ENCODE results near the gene DYSF.

The DYSF gene

GRCh38 chr2:71462056-71462605 is 8.8 kb downstream of the DYSF start:
- no peak for TF ChIP-seq CTCF (IDR thresholded peaks at IDR 0.05)
- DNase-seq, result no peak
- H3K27me3 Mint-ChIP-seq (ENCODE audit: low read depth, poor library complexity), result peaks cover 25% of the 10 kb centered on the region
- H3K4me3 Mint-ChIP-seq, result no peak overlapping the region
- peaks cover 29% of the 10 kb centered on the region for H3K4me1 Mint-ChIP-seq
- H3K9me3 Mint-ChIP-seq, result no peaks in the 10 kb centered on the region
- H3K27ac Mint-ChIP-seq, result no peak overlapping the region
- H3K36me3 Mint-ChIP-seq (ENCODE audit: low read depth), result no peaks in the 10 kb centered on the region

GRCh38 chr2:71462641-71463341 is 9.4 kb downstream of the DYSF start:
- no peak for TF ChIP-seq CTCF (IDR thresholded peaks at IDR 0.05)
- Mint-ChIP-seq H3K36me3 (ENCODE audit: low read depth) (no peaks in the 10 kb centered on the region), H3K9me3 (no peaks in the 10 kb centered on the region)

GRCh38 chr2:71463342-71463654 is 9.9 kb downstream of the DYSF start:
- no peak for TF ChIP-seq CTCF (IDR thresholded peaks at IDR 0.05)
- H3K9me3 Mint-ChIP-seq, result no peaks in the 10 kb centered on the region
- no peaks in the 10 kb centered on the region for H3K36me3 Mint-ChIP-seq (ENCODE audit: low read depth)
- no peak for DNase-seq
- H3K4me3 Mint-ChIP-seq, result no peak overlapping the region
- H3K4me1 Mint-ChIP-seq, result peaks cover 35% of the 10 kb centered on the region
- H3K27ac Mint-ChIP-seq, result no peak overlapping the region
- H3K27me3 Mint-ChIP-seq (ENCODE audit: low read depth, poor library complexity), result peaks cover 37% of the 10 kb centered on the region

More at GRCh38 chr2:71462641-71463341, 9.4 kb downstream of the DYSF start:
- H3K27me3 Mint-ChIP-seq (ENCODE audit: low read depth, poor library complexity), result peaks cover 32% of the 10 kb centered on the region
- no peak overlapping the region for H3K4me3 Mint-ChIP-seq
- no peak for DNase-seq
- H3K4me1 Mint-ChIP-seq, result peaks cover 32% of the 10 kb centered on the region
- H3K27ac Mint-ChIP-seq, result no peak overlapping the region

- no peak for DNase-seq
- peaks cover 31% of the 10 kb centered on the region for H3K4me1 Mint-ChIP-seq
- H3K9me3 Mint-ChIP-seq, result no peaks in the 10 kb centered on the region
- no peaks in the 10 kb centered on the region for H3K36me3 Mint-ChIP-seq (ENCODE audit: low read depth)
- peaks cover 45% of the 10 kb centered on the region for H3K27me3 Mint-ChIP-seq (ENCODE audit: low read depth, poor library complexity)
- TF ChIP-seq CTCF (IDR thresholded peaks at IDR 0.05), result no peak
- H3K27ac Mint-ChIP-seq, result no peak overlapping the region
- no peak overlapping the region for H3K4me3 Mint-ChIP-seq
Measured at GRCh38 chr2:71464389-71464788, 11.0 kb downstream of the DYSF start.

- H3K4me3 Mint-ChIP-seq, result no peak overlapping the region
- DNase-seq, result no peak
- H3K4me1 Mint-ChIP-seq, result peaks cover 35% of the 10 kb centered on the region
- H3K36me3 Mint-ChIP-seq (ENCODE audit: low read depth), result no peaks in the 10 kb centered on the region
- H3K9me3 Mint-ChIP-seq, result no peaks in the 10 kb centered on the region
- peaks cover 53% of the 10 kb centered on the region for H3K27me3 Mint-ChIP-seq (ENCODE audit: low read depth, poor library complexity)
- TF ChIP-seq CTCF (IDR thresholded peaks at IDR 0.05), result no peak
- no peak overlapping the region for H3K27ac Mint-ChIP-seq
Measured at GRCh38 chr2:71465356-71465755, 12.0 kb downstream of the DYSF start.

- Mint-ChIP-seq H3K27ac (no peak overlapping the region), H3K9me3 (no peaks in the 10 kb centered on the region), H3K4me1 (peaks cover 31% of the 10 kb centered on the region), H3K4me3 (no peak overlapping the region), H3K27me3 (ENCODE audit: low read depth, poor library complexity) (peaks cover 54% of the 10 kb centered on the region), H3K36me3 (ENCODE audit: low read depth) (no peaks in the 10 kb centered on the region)
- no peak for DNase-seq
- no peak for TF ChIP-seq CTCF (IDR thresholded peaks at IDR 0.05)
Measured at GRCh38 chr2:71465961-71466300, 12.6 kb downstream of the DYSF start.
